ENCODE measurements around the gene CAMK1D. TPM values are rescaled to one million over a fixed set of nuclear protein-coding genes. Genes with fewer than 3 reads are reported as not detected.

Gene CAMK1D
- total and polyA plus RNA-seq, 11 donors = 1.4 to 16.0 (median 2.5) TPM

DNA sequence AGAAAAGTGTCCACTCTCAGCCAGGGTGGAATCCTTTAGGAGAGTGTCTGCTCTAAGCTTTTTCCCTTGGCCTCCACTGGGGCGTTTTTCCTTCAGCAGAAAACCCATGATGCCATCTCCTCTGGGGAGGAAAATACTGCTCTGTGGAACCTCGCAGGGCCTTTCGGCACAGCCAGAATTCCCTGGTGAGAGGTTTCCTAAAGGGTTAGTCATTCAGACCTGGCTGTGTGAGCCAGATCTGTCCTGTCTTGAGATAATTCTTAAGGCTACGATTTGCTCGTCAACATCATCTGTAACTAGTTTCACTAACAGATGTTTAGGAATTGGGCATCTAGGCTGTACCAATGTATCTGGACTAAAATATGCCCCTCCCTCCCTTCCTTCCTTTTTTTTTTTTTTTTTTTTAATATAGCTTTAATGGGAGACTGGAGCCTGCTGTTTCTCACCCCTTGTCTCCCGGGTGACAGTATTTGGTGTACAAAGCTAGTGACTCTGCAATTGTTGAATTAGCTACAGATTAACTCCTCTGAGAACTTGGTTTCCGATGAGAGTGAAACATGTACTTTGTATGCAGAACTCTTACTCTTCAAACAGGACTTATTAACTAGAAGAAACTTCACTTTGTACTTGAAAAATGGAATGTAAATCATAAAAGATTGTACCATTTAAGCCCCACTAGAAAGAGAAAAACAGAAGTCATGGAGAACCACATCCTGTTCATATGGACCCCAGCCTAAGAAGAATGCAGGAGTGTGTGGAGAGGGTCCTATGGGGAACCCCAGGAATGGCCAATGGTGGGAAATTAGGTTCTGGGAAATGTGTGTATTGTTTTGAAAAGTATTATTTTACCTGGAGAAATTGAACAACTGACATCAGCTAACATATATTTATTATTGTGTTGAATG, 230.9 kb downstream of the CAMK1D start:
- WGBS, 4 donors = 39 to 60% (median 46%) methylated on average over 7 of the region's 7 CpGs

DNA sequence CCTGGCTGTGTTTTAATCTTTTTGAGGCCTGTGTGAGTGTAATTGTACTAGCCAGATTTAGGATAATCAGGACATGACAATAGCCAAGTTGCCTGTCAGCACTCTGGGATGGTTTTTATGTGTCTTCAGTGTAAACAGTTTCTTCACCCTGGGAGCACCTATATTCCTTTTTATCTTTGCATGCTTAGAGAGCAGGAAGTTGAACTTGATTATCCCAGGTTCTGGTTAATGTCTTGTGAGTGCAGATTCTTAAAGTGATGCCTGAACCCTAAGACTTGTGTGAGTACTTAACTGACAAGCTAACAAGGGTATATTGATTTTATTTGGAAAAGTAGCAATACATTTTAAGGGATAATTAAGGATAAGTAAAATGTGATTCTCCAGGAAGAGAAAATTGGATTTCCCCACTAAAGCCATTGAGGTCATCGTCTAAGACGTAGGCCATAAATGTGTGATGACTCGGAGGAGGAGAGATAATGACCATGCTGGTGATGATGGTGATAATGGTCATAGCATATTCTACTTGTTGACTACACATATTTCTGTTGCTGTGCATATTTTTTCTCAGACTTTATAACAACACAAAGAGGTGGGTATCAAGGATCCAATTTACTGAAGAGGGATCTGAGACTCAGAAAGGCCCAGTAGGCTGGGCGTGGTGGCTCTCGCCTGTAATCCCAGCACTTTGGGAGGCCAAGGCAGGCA, 234.7 kb downstream of the CAMK1D start:
- H3K36me3 ChIP-seq = no peaks in the 10 kb centered on the region
- DNase-seq (no peak), ATAC-seq (no peak)
- H3K4me1 ChIP-seq = peaks cover 0 to 19% (median 0%) of the 10 kb centered on the region in 12 donors
- no peak overlapping the region for H3K27ac ChIP-seq
- H3K9me3 ChIP-seq = peaks cover 0 to 11% (median 0%) of the 10 kb centered on the region in 12 donors
- TF ChIP-seq, protein P1, sequence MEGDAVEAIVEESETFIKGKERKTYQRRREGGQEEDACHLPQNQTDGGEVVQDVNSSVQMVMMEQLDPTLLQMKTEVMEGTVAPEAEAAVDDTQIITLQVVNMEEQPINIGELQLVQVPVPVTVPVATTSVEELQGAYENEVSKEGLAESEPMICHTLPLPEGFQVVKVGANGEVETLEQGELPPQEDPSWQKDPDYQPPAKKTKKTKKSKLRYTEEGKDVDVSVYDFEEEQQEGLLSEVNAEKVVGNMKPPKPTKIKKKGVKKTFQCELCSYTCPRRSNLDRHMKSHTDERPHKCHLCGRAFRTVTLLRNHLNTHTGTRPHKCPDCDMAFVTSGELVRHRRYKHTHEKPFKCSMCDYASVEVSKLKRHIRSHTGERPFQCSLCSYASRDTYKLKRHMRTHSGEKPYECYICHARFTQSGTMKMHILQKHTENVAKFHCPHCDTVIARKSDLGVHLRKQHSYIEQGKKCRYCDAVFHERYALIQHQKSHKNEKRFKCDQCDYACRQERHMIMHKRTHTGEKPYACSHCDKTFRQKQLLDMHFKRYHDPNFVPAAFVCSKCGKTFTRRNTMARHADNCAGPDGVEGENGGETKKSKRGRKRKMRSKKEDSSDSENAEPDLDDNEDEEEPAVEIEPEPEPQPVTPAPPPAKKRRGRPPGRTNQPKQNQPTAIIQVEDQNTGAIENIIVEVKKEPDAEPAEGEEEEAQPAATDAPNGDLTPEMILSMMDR (IDR thresholded peaks at IDR 0.05) = no peak
- no peak for TF ChIP-seq POLR2A (IDR thresholded peaks at IDR 0.05)
- H3K27me3 ChIP-seq = no peaks in the 10 kb centered on the region
- intact Hi-C loops (cut with DNase I) = no loop called here
- H3K4me3 ChIP-seq = no peak overlapping the region
- 96 to 98% (median 97%) methylated on average over 5 of the region's 5 CpGs for WGBS, 4 donors

More for the DNA sequence above, 230.9 kb downstream of the CAMK1D start:
- Histone ChIP-seq H3K9me3 (peaks cover 0 to 16% (median 0%) of the 10 kb centered on the region in 12 donors), H3K4me3 (no peak overlapping the region), H3K36me3 (no peaks in the 10 kb centered on the region), H3K27me3 (no peaks in the 10 kb centered on the region), H3K4me1 (peaks cover 0 to 12% (median 0%) of the 10 kb centered on the region in 12 donors), H3K27ac (peak overlapping the region in 1 of 12 donors; percentile 62)
- DNase-seq (peak in 1 of 5 donors; percentile 33), ATAC-seq (peak in 3 of 4 donors; percentile 37 to 49 (median 44))
- intact Hi-C loops (cut with DNase I) = no loop called here
- TF ChIP-seq, protein P1 (IDR thresholded peaks at IDR 0.05) = no peak
- TF ChIP-seq POLR2A (IDR thresholded peaks at IDR 0.05) = no peak

DNA sequence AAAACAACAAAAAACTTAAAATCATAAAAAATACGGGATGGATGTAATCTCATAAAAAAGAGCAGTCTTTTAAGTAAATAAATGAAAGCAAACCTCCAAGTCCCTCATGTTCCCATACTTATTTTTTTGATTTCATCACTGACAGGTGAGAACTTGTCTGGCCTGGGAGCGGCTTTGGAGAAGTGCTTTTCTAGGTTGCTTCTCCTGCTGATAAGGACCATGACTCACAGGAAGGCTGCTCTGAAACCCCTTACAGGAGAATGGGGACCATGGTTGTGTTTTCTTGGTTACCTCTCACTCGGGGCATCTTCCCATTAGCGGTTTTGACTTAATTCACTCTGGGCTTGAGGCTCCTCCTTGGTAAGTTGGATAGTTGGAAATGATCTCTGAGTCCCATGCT, 237.4 kb downstream of the CAMK1D start:
- no peak for ATAC-seq
- H3K36me3 ChIP-seq = no peaks in the 10 kb centered on the region
- WGBS, 4 donors = 84 to 95% (median 90%) methylated on average over 4 of the region's 4 CpGs
- H3K27me3 ChIP-seq = no peaks in the 10 kb centered on the region
- peaks cover 0 to 7% (median 0%) of the 10 kb centered on the region in 12 donors for H3K9me3 ChIP-seq
- H3K4me3 ChIP-seq = no peak overlapping the region
- TF ChIP-seq, protein P1 (IDR thresholded peaks at IDR 0.05) = no peak
- no peak for TF ChIP-seq POLR2A (IDR thresholded peaks at IDR 0.05)
- intact Hi-C loops (cut with DNase I) = no loop called here
- H3K4me1 ChIP-seq = peaks cover 0 to 11% (median 0%) of the 10 kb centered on the region in 12 donors
- DNase-seq = no peak
- no peak overlapping the region for H3K27ac ChIP-seq

DNA sequence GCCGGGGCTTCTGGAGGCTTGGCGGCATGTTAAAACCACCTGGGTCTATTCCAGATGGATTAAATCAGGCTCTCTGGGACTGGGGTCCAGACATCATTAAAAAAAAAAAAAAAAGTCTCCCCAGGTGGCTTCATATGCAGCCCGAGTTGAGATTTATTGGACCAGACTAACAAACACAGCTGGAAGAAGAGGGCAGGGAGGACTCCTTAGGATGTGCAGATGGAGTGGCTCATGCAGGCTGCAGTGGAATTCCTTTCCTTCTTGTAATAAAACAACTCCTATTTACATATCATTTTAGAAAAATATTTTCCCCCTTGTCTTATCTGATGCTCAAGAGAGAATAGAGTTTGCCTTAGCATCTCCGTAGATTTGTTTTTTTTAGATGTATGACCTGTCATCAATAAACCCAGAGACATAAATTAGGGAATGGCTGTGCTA, 238.1 kb downstream of the CAMK1D start:
- ATAC-seq = no peak
- no peaks in the 10 kb centered on the region for H3K27me3 ChIP-seq
- 71 to 78% (median 74%) methylated on average over 4 of the region's 4 CpGs for WGBS, 4 donors
- H3K36me3 ChIP-seq = no peaks in the 10 kb centered on the region
- TF ChIP-seq POLR2A (IDR thresholded peaks at IDR 0.05) = no peak
- TF ChIP-seq, protein P1 (IDR thresholded peaks at IDR 0.05) = no peak
- H3K27ac ChIP-seq = no peak overlapping the region
- intact Hi-C loops (cut with DNase I) = no loop called here
- DNase-seq = no peak
- peaks cover 0 to under 1% (median 0%) of the 10 kb centered on the region in 12 donors for H3K9me3 ChIP-seq
- H3K4me3 ChIP-seq = no peak overlapping the region
- H3K4me1 ChIP-seq = peaks cover 0 to 11% (median 0%) of the 10 kb centered on the region in 12 donors

Measured in heart left ventricle (tissue), 16 donors.